ENCODE results near the gene LRRK1.

LRRK1 gene

DNA sequence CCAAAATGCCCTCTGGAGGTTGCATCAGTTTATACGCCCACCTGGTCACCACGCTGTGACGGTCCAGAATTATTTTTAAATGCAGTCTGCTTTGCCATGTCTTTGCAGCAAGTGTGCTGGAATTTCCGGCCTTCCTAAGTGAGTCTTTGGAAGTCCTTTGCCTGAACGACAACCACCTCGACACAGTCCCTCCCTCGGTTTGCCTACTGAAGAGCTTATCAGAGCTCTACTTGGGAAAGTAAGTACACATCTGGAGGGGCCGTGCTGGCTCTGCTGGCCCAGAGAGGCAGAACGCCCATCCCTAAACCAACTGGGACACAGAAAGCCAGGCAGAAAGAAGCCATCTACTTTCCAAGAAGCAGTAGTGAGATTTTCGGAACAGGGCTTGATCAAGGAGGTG lies 101.8 kb downstream of the LRRK1 start:
- TF ChIP-seq YY1 (IDR thresholded peaks at IDR 0.05; ENCODE audit: low read depth), result no peak
- TF ChIP-seq TAF1 (IDR thresholded peaks at IDR 0.05; ENCODE audit: low read depth), result no peak
- no peak for TF ChIP-seq CREB1 (IDR thresholded peaks at IDR 0.05; ENCODE audit: low read depth)
- no peak for TF ChIP-seq EP300 (IDR thresholded peaks at IDR 0.05; ENCODE audit: borderline replicate concordance)
- TF ChIP-seq CEBPB (IDR thresholded peaks at IDR 0.05), result no peak
- TF ChIP-seq TCF12 (IDR thresholded peaks at IDR 0.05; ENCODE audit: low read depth), result no peak
- no peak for TF ChIP-seq NFIC (IDR thresholded peaks at IDR 0.05)
- no peak for TF ChIP-seq ZBTB7A (IDR thresholded peaks at IDR 0.05; ENCODE audit: low read depth)
- TF ChIP-seq FOXM1 (IDR thresholded peaks at IDR 0.05; ENCODE audit: borderline replicate concordance, low read depth), result no peak
- TF ChIP-seq TEAD4 (IDR thresholded peaks at IDR 0.05), result no peak
- TF ChIP-seq EGR1 (IDR thresholded peaks at IDR 0.05), result no peak
- TF ChIP-seq RAD21 (IDR thresholded peaks at IDR 0.05; ENCODE audit: low read depth), result no peak
- TF ChIP-seq, protein P1, sequence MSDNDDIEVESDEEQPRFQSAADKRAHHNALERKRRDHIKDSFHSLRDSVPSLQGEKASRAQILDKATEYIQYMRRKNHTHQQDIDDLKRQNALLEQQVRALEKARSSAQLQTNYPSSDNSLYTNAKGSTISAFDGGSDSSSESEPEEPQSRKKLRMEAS (IDR thresholded peaks at IDR 0.05), result no peak
- TF ChIP-seq, protein P2, sequence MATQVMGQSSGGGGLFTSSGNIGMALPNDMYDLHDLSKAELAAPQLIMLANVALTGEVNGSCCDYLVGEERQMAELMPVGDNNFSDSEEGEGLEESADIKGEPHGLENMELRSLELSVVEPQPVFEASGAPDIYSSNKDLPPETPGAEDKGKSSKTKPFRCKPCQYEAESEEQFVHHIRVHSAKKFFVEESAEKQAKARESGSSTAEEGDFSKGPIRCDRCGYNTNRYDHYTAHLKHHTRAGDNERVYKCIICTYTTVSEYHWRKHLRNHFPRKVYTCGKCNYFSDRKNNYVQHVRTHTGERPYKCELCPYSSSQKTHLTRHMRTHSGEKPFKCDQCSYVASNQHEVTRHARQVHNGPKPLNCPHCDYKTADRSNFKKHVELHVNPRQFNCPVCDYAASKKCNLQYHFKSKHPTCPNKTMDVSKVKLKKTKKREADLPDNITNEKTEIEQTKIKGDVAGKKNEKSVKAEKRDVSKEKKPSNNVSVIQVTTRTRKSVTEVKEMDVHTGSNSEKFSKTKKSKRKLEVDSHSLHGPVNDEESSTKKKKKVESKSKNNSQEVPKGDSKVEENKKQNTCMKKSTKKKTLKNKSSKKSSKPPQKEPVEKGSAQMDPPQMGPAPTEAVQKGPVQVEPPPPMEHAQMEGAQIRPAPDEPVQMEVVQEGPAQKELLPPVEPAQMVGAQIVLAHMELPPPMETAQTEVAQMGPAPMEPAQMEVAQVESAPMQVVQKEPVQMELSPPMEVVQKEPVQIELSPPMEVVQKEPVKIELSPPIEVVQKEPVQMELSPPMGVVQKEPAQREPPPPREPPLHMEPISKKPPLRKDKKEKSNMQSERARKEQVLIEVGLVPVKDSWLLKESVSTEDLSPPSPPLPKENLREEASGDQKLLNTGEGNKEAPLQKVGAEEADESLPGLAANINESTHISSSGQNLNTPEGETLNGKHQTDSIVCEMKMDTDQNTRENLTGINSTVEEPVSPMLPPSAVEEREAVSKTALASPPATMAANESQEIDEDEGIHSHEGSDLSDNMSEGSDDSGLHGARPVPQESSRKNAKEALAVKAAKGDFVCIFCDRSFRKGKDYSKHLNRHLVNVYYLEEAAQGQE (IDR thresholded peaks at IDR 0.05; ENCODE audit: low read depth), result no peak
- no peak for TF ChIP-seq USF1 (IDR thresholded peaks at IDR 0.05)

- TF ChIP-seq ZBTB7A (IDR thresholded peaks at IDR 0.05; ENCODE audit: low read depth) (no peak), EP300 (IDR thresholded peaks at IDR 0.05; ENCODE audit: borderline replicate concordance) (no peak), RAD21 (IDR thresholded peaks at IDR 0.05; ENCODE audit: low read depth) (no peak), EGR1 (IDR thresholded peaks at IDR 0.05) (no peak), CREB1 (IDR thresholded peaks at IDR 0.05; ENCODE audit: low read depth) (no peak), FOXM1 (IDR thresholded peaks at IDR 0.05; ENCODE audit: borderline replicate concordance, low read depth) (no peak), NFIC (IDR thresholded peaks at IDR 0.05) (no peak), TEAD4 (IDR thresholded peaks at IDR 0.05) (no peak), USF1 (IDR thresholded peaks at IDR 0.05) (no peak), CEBPB (IDR thresholded peaks at IDR 0.05) (no peak), YY1 (IDR thresholded peaks at IDR 0.05; ENCODE audit: low read depth) (no peak)
- TF ChIP-seq, protein P2 (IDR thresholded peaks at IDR 0.05; ENCODE audit: low read depth), result no peak
Observed at GRCh38 chr15:101022306-101022705, 103.1 kb downstream of the LRRK1 start.

DNA sequence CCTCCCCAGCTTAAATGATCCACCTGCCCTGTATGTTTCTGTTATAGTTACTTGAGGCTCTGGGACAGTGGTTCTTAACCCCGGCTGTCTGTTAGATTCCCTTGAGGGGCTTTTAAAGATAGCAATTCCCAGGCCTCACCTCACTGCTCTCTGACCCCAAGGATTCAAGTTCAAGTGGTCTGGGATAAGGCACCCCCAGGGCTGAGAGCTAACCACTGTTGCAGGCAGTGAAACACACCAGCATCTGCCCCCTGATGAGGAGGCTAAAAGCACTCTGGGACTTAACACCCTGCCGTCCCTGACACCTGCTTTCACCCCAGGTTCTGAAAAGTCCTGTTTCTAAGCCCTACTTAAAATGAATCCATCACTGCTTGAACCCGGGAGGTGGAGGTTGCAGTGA lies 103.7 kb downstream of the LRRK1 start:
- TF ChIP-seq NFIC (IDR thresholded peaks at IDR 0.05), result no peak

GRCh38 chr15:101023501-101024072 lies 104.4 kb downstream of the LRRK1 start:
- TF ChIP-seq RAD21 (IDR thresholded peaks at IDR 0.05; ENCODE audit: low read depth) (no peak), USF1 (IDR thresholded peaks at IDR 0.05) (no peak), CEBPB (IDR thresholded peaks at IDR 0.05) (no peak), ZBTB7A (IDR thresholded peaks at IDR 0.05; ENCODE audit: low read depth) (no peak), FOXM1 (IDR thresholded peaks at IDR 0.05; ENCODE audit: borderline replicate concordance, low read depth) (no peak), NFIC (IDR thresholded peaks at IDR 0.05) (no peak), EP300 (IDR thresholded peaks at IDR 0.05; ENCODE audit: borderline replicate concordance) (no peak)
- TF ChIP-seq, protein P1 (IDR thresholded peaks at IDR 0.05), result no peak
- TF ChIP-seq, protein P2 (IDR thresholded peaks at IDR 0.05; ENCODE audit: low read depth), result no peak
